ENCODE results near the gene SGMS1.
"Not testable (repeated sequence)": the region's sequence is repeated elsewhere in the genome, so short reads cannot be mapped to it uniquely, and the experiment has no call there.

SGMS1 gene

GRCh38 chr10:50540069-50540825 lies 83.5 kb downstream of the SGMS1 start:
- no peak for DNase-seq (ENCODE audit: low read depth, low spot score)

- DNase-seq (ENCODE audit: low read depth, low spot score) = no peak
Measured at GRCh38 chr10:50538555-50539398, 85.0 kb downstream of the SGMS1 start.

- DNase-seq (ENCODE audit: low read depth, low spot score) = no peak
Measured at GRCh38 chr10:50536617-50537240, 87.0 kb downstream of the SGMS1 start.

- not testable (repeated sequence) for DNase-seq (ENCODE audit: low read depth, low spot score)
Measured at GRCh38 chr10:50534748-50535376, 88.9 kb downstream of the SGMS1 start.

GRCh38 chr10:50533296-50533695 lies 90.5 kb downstream of the SGMS1 start:
- DNase-seq (ENCODE audit: low read depth, low spot score) = no peak

GRCh38 chr10:50531388-50532077 lies 92.2 kb downstream of the SGMS1 start:
- no peak for DNase-seq (ENCODE audit: low read depth, low spot score)

GRCh38 chr10:50529660-50530059 lies 94.1 kb downstream of the SGMS1 start:
- no peak for DNase-seq (ENCODE audit: low read depth, low spot score)

GRCh38 chr10:50528206-50528605 lies 95.5 kb downstream of the SGMS1 start:
- DNase-seq (ENCODE audit: low read depth, low spot score) = no peak

- DNase-seq (ENCODE audit: low read depth, low spot score) = no peak
Measured at GRCh38 chr10:50527442-50528043, 96.2 kb downstream of the SGMS1 start.

GRCh38 chr10:50526185-50526584 lies 97.6 kb downstream of the SGMS1 start:
- DNase-seq (ENCODE audit: low read depth, low spot score) = no peak

- DNase-seq (ENCODE audit: low read depth, low spot score) = no peak
Measured at GRCh38 chr10:50523357-50523756, 100.4 kb downstream of the SGMS1 start.

GRCh38 chr10:50522908-50523307 lies 100.8 kb downstream of the SGMS1 start:
- DNase-seq (ENCODE audit: low read depth, low spot score) = no peak

GRCh38 chr10:50520115-50520514 lies 103.6 kb downstream of the SGMS1 start:
- no peak for DNase-seq (ENCODE audit: low read depth, low spot score)

GRCh38 chr10:50517626-50518025 lies 106.1 kb downstream of the SGMS1 start:
- DNase-seq (ENCODE audit: low read depth, low spot score) = no peak

- DNase-seq (ENCODE audit: low read depth, low spot score) = no peak
Measured at GRCh38 chr10:50516171-50516570, 107.6 kb downstream of the SGMS1 start.

GRCh38 chr10:50515420-50515819 lies 108.3 kb downstream of the SGMS1 start:
- DNase-seq (ENCODE audit: low read depth, low spot score) = no peak

GRCh38 chr10:50514995-50515394 lies 108.8 kb downstream of the SGMS1 start:
- no peak for DNase-seq (ENCODE audit: low read depth, low spot score)

GRCh38 chr10:50513956-50514355 lies 109.8 kb downstream of the SGMS1 start:
- DNase-seq (ENCODE audit: low read depth, low spot score) = no peak

GRCh38 chr10:50512743-50513416 lies 110.9 kb downstream of the SGMS1 start:
- no peak for DNase-seq (ENCODE audit: low read depth, low spot score)

GRCh38 chr10:50512214-50512595 lies 111.6 kb downstream of the SGMS1 start:
- DNase-seq (ENCODE audit: low read depth, low spot score) = no peak
